Fibroblast of pulmonary artery (primary cell): ENCODE measurements around the gene HSPB1.
"Not testable (repeated sequence)": the region's sequence is repeated elsewhere in the genome, so short reads cannot be mapped to it uniquely, and the experiment has no call there.

Experiments
- DNase-seq: peaks from one replicate; pipeline ENCODE4 v3.0.0-alpha.2; 2010; ENCODE audit warnings: low read depth
- H3K4me3 ChIP-seq: replicated peaks from 2 replicates; pipeline ENCODE4 v1.5.1; 2011; ENCODE audit warnings: low read depth, mild to moderate bottlenecking, control low read depth, low read length, moderate library complexity
- TF ChIP-seq, protein P1 (sequence below): IDR thresholded peaks from 2 replicates; pipeline ENCODE4 v1.5.1; 2011; ENCODE audit warnings: mild to moderate bottlenecking, control low read depth, low read length, inconsistent platforms; ENCODE audit errors: missing control alignments

The HSPB1 gene

DNA sequence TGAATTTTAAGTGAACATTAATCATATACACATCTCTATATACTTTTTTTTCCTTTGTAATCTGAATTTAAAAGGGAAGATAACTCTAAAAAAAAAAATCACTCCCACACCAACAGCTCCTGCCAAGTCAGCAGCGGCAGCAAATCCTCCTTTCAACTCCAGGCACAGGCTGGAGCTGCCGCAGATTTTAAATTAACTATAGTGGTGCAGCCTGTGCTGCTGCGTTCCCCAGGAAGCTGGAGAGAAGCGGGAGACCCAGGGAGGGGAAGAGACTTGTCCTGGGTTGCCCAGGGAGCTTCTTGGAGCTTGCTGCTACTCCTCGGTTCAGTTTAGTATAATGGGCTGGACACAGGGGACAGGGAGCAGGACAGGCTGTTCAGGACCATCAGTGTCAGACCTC is 32.6 kb upstream of the HSPB1 start:
- TF ChIP-seq, protein P1, sequence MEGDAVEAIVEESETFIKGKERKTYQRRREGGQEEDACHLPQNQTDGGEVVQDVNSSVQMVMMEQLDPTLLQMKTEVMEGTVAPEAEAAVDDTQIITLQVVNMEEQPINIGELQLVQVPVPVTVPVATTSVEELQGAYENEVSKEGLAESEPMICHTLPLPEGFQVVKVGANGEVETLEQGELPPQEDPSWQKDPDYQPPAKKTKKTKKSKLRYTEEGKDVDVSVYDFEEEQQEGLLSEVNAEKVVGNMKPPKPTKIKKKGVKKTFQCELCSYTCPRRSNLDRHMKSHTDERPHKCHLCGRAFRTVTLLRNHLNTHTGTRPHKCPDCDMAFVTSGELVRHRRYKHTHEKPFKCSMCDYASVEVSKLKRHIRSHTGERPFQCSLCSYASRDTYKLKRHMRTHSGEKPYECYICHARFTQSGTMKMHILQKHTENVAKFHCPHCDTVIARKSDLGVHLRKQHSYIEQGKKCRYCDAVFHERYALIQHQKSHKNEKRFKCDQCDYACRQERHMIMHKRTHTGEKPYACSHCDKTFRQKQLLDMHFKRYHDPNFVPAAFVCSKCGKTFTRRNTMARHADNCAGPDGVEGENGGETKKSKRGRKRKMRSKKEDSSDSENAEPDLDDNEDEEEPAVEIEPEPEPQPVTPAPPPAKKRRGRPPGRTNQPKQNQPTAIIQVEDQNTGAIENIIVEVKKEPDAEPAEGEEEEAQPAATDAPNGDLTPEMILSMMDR, result no peak
- no peak overlapping the region for H3K4me3 ChIP-seq

DNA sequence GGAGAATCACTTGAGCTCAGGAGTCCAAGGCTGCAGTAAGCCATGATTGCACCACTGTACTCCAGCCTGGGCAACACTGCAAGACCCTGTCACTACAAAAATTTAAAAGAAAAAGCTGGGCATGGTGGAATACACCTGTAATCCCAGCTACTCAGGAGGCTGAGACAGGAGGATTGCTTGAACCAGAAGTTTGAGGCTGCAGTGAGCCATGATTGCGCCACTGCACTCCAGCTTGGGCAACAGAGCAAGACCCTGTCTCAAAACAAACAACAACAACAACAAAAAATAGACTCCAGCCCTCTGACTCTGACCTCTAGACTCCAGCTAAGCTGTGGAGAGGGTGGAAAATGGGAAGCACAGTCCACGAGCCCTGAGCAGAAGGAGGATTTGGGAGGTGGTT is 31.1 kb upstream of the HSPB1 start:
- not testable (repeated sequence) for DNase-seq, H3K4me3 ChIP-seq

More for the DNA sequence above, 32.6 kb upstream of the HSPB1 start:
- peak; percentile 27 for DNase-seq

DNA sequence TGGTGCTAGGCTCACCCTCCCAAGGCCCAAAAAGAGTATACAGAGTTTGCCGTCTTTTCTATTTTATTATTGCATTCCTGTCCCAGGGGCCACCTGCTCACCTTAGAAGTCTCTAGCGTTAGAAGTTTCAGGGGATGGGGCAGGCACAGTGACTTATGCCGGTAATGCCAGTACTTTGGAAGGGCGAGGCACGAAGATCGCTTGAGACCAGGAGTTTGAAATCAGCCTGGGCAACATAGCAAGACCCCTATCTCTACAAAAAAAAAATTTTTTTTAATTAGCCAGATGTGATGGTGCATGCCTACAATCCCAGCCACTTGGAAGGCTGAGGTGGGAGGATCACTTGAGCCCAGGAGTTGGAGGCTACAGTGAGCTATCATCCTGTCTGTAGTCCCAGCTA is 30.3 kb upstream of the HSPB1 start:
- no peak overlapping the region for H3K4me3 ChIP-seq
- TF ChIP-seq, protein P1, result no peak
- DNase-seq, result no peak

DNA sequence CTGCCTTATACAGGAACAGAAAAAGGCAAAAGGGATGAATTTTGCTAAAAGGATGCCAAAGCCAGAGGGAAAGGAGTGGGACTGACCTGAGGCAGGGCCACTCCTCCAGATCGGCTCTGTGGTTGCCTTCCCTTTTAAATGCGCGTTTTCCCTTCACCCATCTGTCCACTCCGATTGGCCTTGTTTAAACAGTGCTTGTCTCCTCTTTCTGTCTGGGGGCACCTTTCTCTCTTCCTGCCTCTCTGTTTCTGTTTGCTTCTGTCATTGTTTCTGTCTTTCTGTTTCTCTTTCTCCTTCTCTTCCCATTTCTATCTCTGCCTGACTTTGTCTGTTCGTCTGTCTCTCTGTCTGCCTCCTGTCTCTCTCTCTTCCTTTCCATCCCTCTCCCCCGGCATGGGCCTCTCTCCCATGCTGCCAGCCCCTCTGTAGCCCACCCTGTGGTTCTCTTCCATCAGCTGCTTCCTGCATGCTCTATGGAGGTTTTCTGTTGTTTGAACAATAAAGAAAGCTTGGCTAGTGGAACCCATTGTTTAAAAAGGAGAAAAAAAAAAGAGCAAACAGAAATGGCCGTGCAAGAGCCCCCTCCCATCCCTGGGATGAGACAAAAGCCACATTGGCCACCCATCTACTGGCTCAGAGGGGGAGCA is 29.5 kb upstream of the HSPB1 start:
- no peak for DNase-seq
- TF ChIP-seq, protein P1, result no peak
- no peak overlapping the region for H3K4me3 ChIP-seq

DNA sequence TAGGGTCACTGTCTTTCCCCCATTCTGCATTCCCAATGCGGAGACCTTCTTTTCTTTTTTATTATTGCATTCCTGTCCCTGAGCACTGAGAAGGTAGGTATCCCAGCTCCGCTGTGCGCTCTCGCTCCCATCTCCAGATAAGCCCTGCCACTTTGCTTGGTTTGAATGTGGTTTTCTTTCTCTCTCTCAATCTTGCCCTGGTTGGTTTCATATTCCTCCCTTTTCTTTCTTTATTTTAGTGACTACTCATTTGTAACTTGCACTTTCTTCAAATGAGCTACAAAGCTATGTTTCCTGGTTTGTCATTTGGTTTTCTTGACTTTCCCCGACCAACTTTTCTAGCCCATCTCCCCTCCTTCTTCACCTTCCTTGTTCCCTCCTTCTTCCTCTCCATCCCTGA is 29.0 kb upstream of the HSPB1 start:
- no peak overlapping the region for H3K4me3 ChIP-seq
- TF ChIP-seq, protein P1, result no peak
- no peak for DNase-seq

DNA sequence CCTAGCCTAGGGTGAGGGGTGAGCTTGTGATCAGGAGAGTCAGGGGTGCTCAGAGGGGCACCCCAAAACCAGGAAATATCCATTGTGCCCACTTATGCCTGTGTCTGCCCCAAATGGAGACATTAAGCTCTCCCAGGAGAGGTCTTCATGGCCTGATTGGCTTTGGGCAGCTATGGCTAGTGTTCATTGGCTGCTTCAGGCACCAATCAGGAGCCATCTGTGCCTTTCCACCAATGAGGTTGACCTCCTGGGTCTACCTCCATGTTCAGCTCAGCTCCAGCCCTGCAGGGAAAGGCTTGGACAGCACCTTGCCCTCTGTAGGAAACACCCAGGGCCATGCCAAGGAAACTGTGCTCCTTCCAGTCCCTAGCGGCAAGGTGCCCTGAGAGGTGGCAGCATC is 23.9 kb upstream of the HSPB1 start:
- TF ChIP-seq, protein P1, result no peak
- no peak for DNase-seq
- H3K4me3 ChIP-seq, result no peak overlapping the region

DNA sequence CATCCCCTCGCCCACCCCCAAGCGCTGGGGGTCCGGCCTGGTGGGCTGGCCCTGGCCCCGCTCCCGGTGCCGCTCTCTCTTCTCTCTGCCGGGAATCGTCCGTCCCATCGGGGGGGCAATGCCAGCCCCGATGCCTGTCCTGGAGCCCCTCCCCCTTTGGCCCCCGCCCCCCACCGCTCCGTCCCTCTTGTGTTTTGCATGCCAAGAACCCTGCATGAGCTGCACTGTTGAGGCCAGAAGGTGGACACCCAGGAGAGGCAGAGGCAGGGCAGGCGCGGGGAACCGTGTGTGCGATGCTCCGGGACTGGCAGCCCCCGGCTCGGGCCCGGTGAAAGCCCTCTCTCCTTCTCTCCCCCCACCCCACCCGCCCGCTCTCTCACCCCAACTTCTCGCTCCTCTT is 22.1 kb upstream of the HSPB1 start:
- DNase-seq, result no peak
- TF ChIP-seq, protein P1, result no peak
- H3K4me3 ChIP-seq, result no peak overlapping the region
